ENCODE measurements around the gene LARGE2. TPM values are rescaled to one million over a fixed set of nuclear protein-coding genes. Genes with fewer than 3 reads are reported as not detected.

Gene LARGE2
- total RNA-seq, 1 experiment from 2014 or later: 67.6 TPM

DNA sequence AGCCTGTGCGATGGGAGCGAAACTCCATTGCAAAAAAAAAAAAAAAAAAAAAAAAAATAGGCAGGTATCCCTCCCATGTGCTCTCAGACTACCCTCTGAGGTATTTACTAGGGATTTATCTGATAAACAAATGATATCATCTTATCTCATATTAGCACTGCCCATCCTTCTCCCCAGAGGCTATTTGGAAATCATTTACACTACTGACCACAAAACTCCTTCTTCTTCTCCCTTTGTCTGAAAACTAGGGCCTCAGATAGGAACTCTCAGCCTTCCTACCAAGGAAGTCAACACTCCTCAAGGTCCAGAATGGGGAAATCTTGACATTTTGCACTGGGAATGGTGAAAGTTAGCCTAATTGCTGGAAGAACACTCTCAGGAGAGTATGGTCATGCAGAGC, 46.4 kb downstream of the LARGE2 start (continued):
- TF ChIP-seq ELF1 (IDR thresholded peaks at IDR 0.05; ENCODE audit: borderline replicate concordance, low read depth) (no peak), EZH2phosphoT487 (IDR thresholded peaks at IDR 0.05; ENCODE audit: borderline replicate concordance) (no peak), SRF (IDR thresholded peaks at IDR 0.05; ENCODE audit: low read depth) (no peak)

DNA sequence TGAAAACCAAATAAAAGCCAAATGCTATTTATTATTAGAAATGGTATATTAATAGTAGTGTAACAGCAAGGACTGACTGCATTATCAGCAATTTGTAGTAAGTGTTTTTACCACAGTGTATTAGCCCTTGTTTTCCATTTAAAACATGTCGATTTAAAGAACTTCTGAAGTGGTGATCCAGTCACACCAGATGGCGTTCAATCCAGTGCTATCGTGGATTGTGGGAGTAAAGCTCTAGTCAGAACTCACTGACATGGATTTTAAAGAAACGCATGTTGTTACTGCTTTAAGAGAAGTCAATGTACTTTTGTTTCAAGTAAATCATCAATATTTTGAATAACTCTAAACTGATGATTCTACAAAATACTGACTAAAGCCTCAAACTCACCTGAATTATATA, 51.1 kb downstream of the LARGE2 start:
- ChIA-PET CTCF (interaction anchor here (2.3 kb wide), 1 partner anchor 9 kb away, joined by 11 read pairs; no protein-coding TSS in a partner anchor), RAD21 (ENCODE audit: low non-redundant PET in 1 of 2, low total read pairs in 2 of 2, uncharacterized antibody in 2 of 2, unreplicated experiment in 2 of 2) (no interaction called here), POLR2A (no interaction called here)
- intact Hi-C loops (cut with micrococcal nuclease): no loop called here
- no peak overlapping the region for H3K4me2 ChIP-seq (ENCODE audit: low read length)
- H3K4me1 ChIP-seq (ENCODE audit: control insufficient read depth in 1 of 2, insufficient read depth in 2 of 2, low read length in 2 of 2): no peaks in the 10 kb centered on the region
- no peaks in the 10 kb centered on the region for H3K79me2 ChIP-seq (ENCODE audit: insufficient read depth, low read length)
- no TSS peak for BruUV-seq (replicated peaks)
- no peak overlapping the region for H2AFZ ChIP-seq (ENCODE audit: low read depth, low read length, poor library complexity, severe bottlenecking)
- no peak for DNase-seq (ENCODE audit: low read depth, low spot score)
- no peaks in the 10 kb centered on the region for H4K20me1 ChIP-seq (ENCODE audit: insufficient read depth)
- no peak overlapping the region for H3K4me3 ChIP-seq (replicated peaks in 1 of 2; ENCODE audit: low read depth in 1 of 2, low read length in 2 of 2)
- H3K9ac ChIP-seq (ENCODE audit: low read length): no peak overlapping the region
- H3K27me3 ChIP-seq (ENCODE audit: insufficient read depth, low read length): no peaks in the 10 kb centered on the region
- no peaks in the 10 kb centered on the region; a peak in 1 of 4 replicates for H3K36me3 ChIP-seq (ENCODE audit: control insufficient read depth in 1 of 2, insufficient read depth in 2 of 2, low read length in 2 of 2)
- ATAC-seq: no peak
- no peaks in the 10 kb centered on the region for H3K9me2 ChIP-seq (ENCODE audit: insufficient read depth)
- H3K9me3 ChIP-seq (ENCODE audit: control insufficient read depth in 1 of 2, insufficient read depth in 1 of 2, low read depth in 1 of 2, low read length in 2 of 2): no peaks in the 10 kb centered on the region
- TF ChIP-seq, protein P1, sequence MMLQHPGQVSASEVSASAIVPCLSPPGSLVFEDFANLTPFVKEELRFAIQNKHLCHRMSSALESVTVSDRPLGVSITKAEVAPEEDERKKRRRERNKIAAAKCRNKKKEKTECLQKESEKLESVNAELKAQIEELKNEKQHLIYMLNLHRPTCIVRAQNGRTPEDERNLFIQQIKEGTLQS (IDR thresholded peaks at IDR 0.05): no peak
- TF ChIP-seq JUND (IDR thresholded peaks at IDR 0.05) (no peak), TCF7L2 (IDR thresholded peaks at IDR 0.05; ENCODE audit: borderline replicate concordance, extremely low read depth, insufficient read depth, insufficient read length) (no peak), CBX3 (IDR thresholded peaks at IDR 0.05; ENCODE audit: low read depth) (no peak), YY1 (IDR thresholded peaks at IDR 0.05; ENCODE audit: extremely low read depth, insufficient replicate concordance, low read depth, low read length) (no peak), MAX (IDR thresholded peaks at IDR 0.05) (no peak), ZNF274 (IDR thresholded peaks at IDR 0.05; ENCODE audit: low read depth, low read length) (no peak), SP1 (IDR thresholded peaks at IDR 0.05; ENCODE audit: low read depth) (no peak), EZH2phosphoT487 (IDR thresholded peaks at IDR 0.05; ENCODE audit: borderline replicate concordance) (no peak), EGR1 (IDR thresholded peaks at IDR 0.05; ENCODE audit: low read depth) (no peak)
- H3K27ac ChIP-seq (ENCODE audit: low read depth, low read length): no peak overlapping the region

All from HCT116 (cell line).